Lower leg skin (tissue), 4 donors: ENCODE measurements around the gene B3GALT5. TPM values are rescaled to one million over a fixed set of nuclear protein-coding genes. Genes with fewer than 3 reads are reported as not detected.
A peak's percentile ranks its signal among the peaks of the same experiment; 100 is the strongest.

Experiments
- DNase-seq, 2 donors: peaks; one replicate each; pipeline ENCODE4 v3.0.0-alpha.2; 2019; ENCODE audit warnings: low spot score in 2 of 2
- H3K4me3 ChIP-seq: fragments of 200-600 bp; sonication (generic); 2 replicates; pipeline ENCODE4 v1.5.1; 2017; ENCODE audit warnings: mild to moderate bottlenecking, low read depth; ENCODE audit not compliant: poor library complexity, severe bottlenecking
- CTCF ChIP-seq, 3 donors: fragments of 450-650 bp; IDR thresholded peaks; one replicate each; pipeline ENCODE4 v1.5.1; 2016; ENCODE audit warnings: antibody characterized with exemption in 3 of 3, mild to moderate bottlenecking in 3 of 3, moderate library complexity in 2 of 3
- POLR2A ChIP-seq, 2 donors: fragments of 450-650 bp; IDR thresholded peaks; one replicate each; pipeline ENCODE4 v1.6.1; 2016 to 2017; ENCODE audit warnings: antibody characterized with exemption in 2 of 2, mild to moderate bottlenecking in 1 of 2, moderate library complexity in 1 of 2
- WGBS, 2 donors: methylation state at CpG; one replicate each; pipeline ENCODE4 v1.1.5; 2018; 5-methylcytosine and 5-hydroxymethylcytosine counted together
- intact Hi-C: fragments of 100-400 bp; cut with DNase I; formaldehyde crosslinking; loops from one replicate; pipeline ENCODE4 v1.15.0; 2023; ENCODE audit warnings: low total_unique reads
- total RNA-seq, 4 donors: library from RNA; depleted of rRNA; stranded (reverse); fragments of >200 nt; gene quantifications; one replicate each; pipeline ENCODE4 v1.1.0, GENCODE V29; 2016

The B3GALT5 gene
- total RNA-seq, 4 donors from 2014 or later = 0.89 to 7.6 (median 4.1) TPM

GRCh38 chr21:39712273-39712672, 99.5 kb downstream of the B3GALT5 start:
- WGBS, 2 donors = 78 to 84% methylated on average over 7 of the region's 7 CpGs
- intact Hi-C loops = loop anchor here (5.0 to 10.0 kb wide), 2 partner anchors 57 to 190 kb away; no protein-coding TSS in a partner anchor

GRCh38 chr21:39712976-39713375, 100.2 kb downstream of the B3GALT5 start:
- peak in 1 of 2 donors; percentile 52 for DNase-seq
- 68 to 69% methylated on average over 3 of the region's 3 CpGs for WGBS, 2 donors
- no peak overlapping the region for H3K4me3 ChIP-seq
- intact Hi-C loops = loop anchor here (5.0 to 10.0 kb wide), 2 partner anchors 58 to 191 kb away; no protein-coding TSS in a partner anchor
- no peak for TF ChIP-seq POLR2A (IDR thresholded peaks at IDR 0.05)
- TF ChIP-seq CTCF (IDR thresholded peaks at IDR 0.05) = no peak

More at GRCh38 chr21:39712273-39712672, 99.5 kb downstream of the B3GALT5 start:
- no peak overlapping the region for H3K4me3 ChIP-seq
- DNase-seq = peak in 1 of 2 donors; percentile 76
- TF ChIP-seq CTCF (IDR thresholded peaks at IDR 0.05) = no peak
- TF ChIP-seq POLR2A (IDR thresholded peaks at IDR 0.05) = no peak

GRCh38 chr21:39713905-39714304, 101.2 kb downstream of the B3GALT5 start:
- intact Hi-C loops = loop anchor here (5.0 to 10.0 kb wide), 2 partner anchors 59 to 192 kb away; no protein-coding TSS in a partner anchor
- WGBS, 2 donors = 76 to 83% methylated on average over 7 of the region's 7 CpGs

GRCh38 chr21:39714331-39714730, 101.6 kb downstream of the B3GALT5 start:
- WGBS, 2 donors = 38 to 74% methylated on average over 1 of the region's 1 CpG
- no peak for TF ChIP-seq POLR2A (IDR thresholded peaks at IDR 0.05)
- peak in 1 of 2 donors; percentile 39 for DNase-seq
- intact Hi-C loops = loop anchor here (5.0 to 10.0 kb wide), 2 partner anchors 60 to 192 kb away; no protein-coding TSS in a partner anchor
- no peak overlapping the region for H3K4me3 ChIP-seq

More at GRCh38 chr21:39713905-39714304, 101.2 kb downstream of the B3GALT5 start:
- H3K4me3 ChIP-seq = no peak overlapping the region
- TF ChIP-seq CTCF (IDR thresholded peaks at IDR 0.05) = no peak
- no peak for TF ChIP-seq POLR2A (IDR thresholded peaks at IDR 0.05)
- DNase-seq = peak in 1 of 2 donors; percentile 40

- TF ChIP-seq POLR2A (IDR thresholded peaks at IDR 0.05) (no peak), CTCF (IDR thresholded peaks at IDR 0.05) (no peak)
- intact Hi-C loops = loop anchor here (10.0 kb wide), 1 partner anchor 61 kb away; no protein-coding TSS in a partner anchor
- DNase-seq = peak; percentile 37 to 38
- no peak overlapping the region for H3K4me3 ChIP-seq
- 32 to 38% methylated on average over 10 of the region's 10 CpGs for WGBS, 2 donors
Measured at GRCh38 chr21:39715804-39716397, 103.2 kb downstream of the B3GALT5 start.

- WGBS, 2 donors = 82 to 83% methylated on average over 5 of the region's 5 CpGs
- no peak overlapping the region for H3K4me3 ChIP-seq
- TF ChIP-seq CTCF (IDR thresholded peaks at IDR 0.05) = no peak
- no peak for TF ChIP-seq POLR2A (IDR thresholded peaks at IDR 0.05)
- intact Hi-C loops = no loop called here
- no peak for DNase-seq
Measured at GRCh38 chr21:39720126-39720778, 107.5 kb downstream of the B3GALT5 start.
